HG03460 (cell line): ENCODE results near the gene STT3B.
A peak's percentile ranks its signal among the peaks of the same experiment; 100 is the strongest.

Experiments
- ATAC-seq: cut with Tn5 transposase; IDR thresholded peaks from one replicate; pipeline ENCODE4 v1.9.1; 2021; ENCODE audit not compliant: unreplicated experiment

Gene STT3B

GRCh38 chr3:31550452-31551251 lies 17.9 kb downstream of the STT3B start:
- ATAC-seq: no peak

GRCh38 chr3:31551646-31552045 lies 18.9 kb downstream of the STT3B start:
- ATAC-seq: no peak

- no peak for ATAC-seq
These were observed 19.4 kb downstream of the STT3B start for GRCh38 chr3:31552103-31552502.

GRCh38 chr3:31553258-31553657 lies 20.5 kb downstream of the STT3B start:
- no peak for ATAC-seq

GRCh38 chr3:31555204-31555603 lies 22.5 kb downstream of the STT3B start:
- ATAC-seq: no peak

- no peak for ATAC-seq
These were observed 27.3 kb downstream of the STT3B start for GRCh38 chr3:31559872-31560534.

- ATAC-seq: no peak
These were observed 29.2 kb downstream of the STT3B start for GRCh38 chr3:31561891-31562290.

- no peak for ATAC-seq
These were observed 29.8 kb downstream of the STT3B start for GRCh38 chr3:31562525-31562924.

- ATAC-seq: no peak
These were observed 32.6 kb downstream of the STT3B start for GRCh38 chr3:31565288-31565687.

- no peak for ATAC-seq
These were observed 34.3 kb downstream of the STT3B start for GRCh38 chr3:31567036-31567435.

- ATAC-seq: no peak
These were observed 35.9 kb downstream of the STT3B start for GRCh38 chr3:31568649-31569048.

- ATAC-seq: no peak
These were observed 38.6 kb downstream of the STT3B start for GRCh38 chr3:31571325-31571724.

- no peak for ATAC-seq
These were observed 39.7 kb downstream of the STT3B start for GRCh38 chr3:31572236-31573004.

GRCh38 chr3:31573036-31573779 lies 40.5 kb downstream of the STT3B start:
- peak; percentile 56 for ATAC-seq

- no peak for ATAC-seq
These were observed 42.7 kb downstream of the STT3B start for GRCh38 chr3:31575448-31575847.

GRCh38 chr3:31576521-31576920 lies 43.8 kb downstream of the STT3B start:
- no peak for ATAC-seq

GRCh38 chr3:31577232-31577631 lies 44.5 kb downstream of the STT3B start:
- no peak for ATAC-seq

GRCh38 chr3:31579828-31580227 lies 47.1 kb downstream of the STT3B start:
- ATAC-seq: no peak

- ATAC-seq: no peak
These were observed 47.9 kb downstream of the STT3B start for GRCh38 chr3:31580645-31581044.

- no peak for ATAC-seq
These were observed 48.9 kb downstream of the STT3B start for GRCh38 chr3:31581660-31582059.

- ATAC-seq: no peak
These were observed 56.5 kb downstream of the STT3B start for GRCh38 chr3:31589228-31589627.
